HG02870 (cell line): ENCODE measurements around the gene SNORC.

ENCODE experiments used
- ATAC-seq: cut with Tn5 transposase; IDR thresholded peaks from one replicate; pipeline ENCODE4 v1.9.1; 2021; ENCODE audit warnings: mild to moderate bottlenecking, moderate library complexity; ENCODE audit not compliant: unreplicated experiment

SNORC gene

GRCh38 chr2:232925153-232925820 lies 55.2 kb downstream of the SNORC start:
- ATAC-seq: no peak

DNA sequence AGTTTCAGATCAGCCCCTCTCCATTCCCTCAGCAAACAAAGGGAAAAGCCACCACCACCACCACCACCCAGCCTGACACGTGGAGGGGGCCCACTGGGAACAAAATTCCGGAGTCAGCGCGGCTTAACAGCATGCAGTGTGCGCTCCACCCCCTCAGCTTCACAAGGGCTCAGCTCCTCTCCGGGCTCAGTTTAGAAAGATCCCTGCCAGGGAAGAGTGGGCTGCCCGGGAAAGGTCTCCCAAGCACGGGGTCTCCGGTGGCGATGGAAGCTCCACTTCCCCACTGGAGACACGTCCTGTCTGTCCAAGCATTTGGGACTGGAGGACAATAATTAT lies 55.7 kb downstream of the SNORC start:
- ATAC-seq: no peak

- ATAC-seq: no peak
These were observed 56.4 kb downstream of the SNORC start for GRCh38 chr2:232926431-232926939.

GRCh38 chr2:232927032-232927792 lies 57.1 kb downstream of the SNORC start:
- ATAC-seq: no peak

DNA sequence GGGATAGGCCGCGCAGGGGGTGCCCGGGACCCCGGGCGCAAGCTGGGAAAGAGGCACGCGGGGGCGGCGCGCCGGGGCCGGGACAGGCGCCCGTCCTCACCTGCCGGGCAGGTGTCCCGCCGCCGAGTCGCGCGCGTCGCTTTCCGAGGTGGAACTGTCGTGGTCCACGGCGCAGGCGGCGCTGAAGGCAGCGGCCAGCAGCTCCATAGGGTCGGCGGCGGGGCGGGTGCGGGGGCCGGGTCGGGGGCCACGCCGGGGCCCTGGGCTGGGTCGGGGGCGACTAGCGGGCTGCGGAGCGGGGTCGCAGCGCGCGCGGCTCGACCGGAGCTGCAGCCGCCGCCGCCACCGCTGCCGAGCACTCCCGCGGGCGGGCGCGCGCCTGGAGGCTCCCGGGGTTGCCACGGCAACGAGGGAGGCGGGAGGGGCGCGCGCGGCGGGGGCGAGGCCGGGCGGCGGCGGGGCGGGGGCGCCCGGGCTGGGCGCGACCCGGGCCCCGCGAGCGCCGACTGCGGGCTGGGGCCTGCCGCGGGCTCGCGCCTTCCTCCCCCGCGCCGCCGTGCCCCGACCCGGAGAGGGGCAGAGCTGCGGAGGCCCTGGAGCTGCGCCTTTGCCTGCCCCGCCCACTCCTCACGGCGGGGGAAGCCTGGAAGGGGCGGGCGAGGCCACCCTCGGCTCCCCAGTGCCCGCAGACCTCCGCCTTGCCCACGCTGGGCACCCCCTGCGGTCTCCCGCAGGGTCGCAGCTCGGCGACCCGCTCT lies 57.9 kb downstream of the SNORC start:
- ATAC-seq: no peak
